GM19025 (cell line): Measurements from ENCODE around the gene SPATS2.

Experiments used
- ATAC-seq: cut with Tn5 transposase; IDR thresholded peaks from one replicate; pipeline ENCODE4 v1.9.1; 2021; ENCODE audit warnings: mild to moderate bottlenecking, low read depth, moderate library complexity; ENCODE audit not compliant: unreplicated experiment

The SPATS2 gene

DNA sequence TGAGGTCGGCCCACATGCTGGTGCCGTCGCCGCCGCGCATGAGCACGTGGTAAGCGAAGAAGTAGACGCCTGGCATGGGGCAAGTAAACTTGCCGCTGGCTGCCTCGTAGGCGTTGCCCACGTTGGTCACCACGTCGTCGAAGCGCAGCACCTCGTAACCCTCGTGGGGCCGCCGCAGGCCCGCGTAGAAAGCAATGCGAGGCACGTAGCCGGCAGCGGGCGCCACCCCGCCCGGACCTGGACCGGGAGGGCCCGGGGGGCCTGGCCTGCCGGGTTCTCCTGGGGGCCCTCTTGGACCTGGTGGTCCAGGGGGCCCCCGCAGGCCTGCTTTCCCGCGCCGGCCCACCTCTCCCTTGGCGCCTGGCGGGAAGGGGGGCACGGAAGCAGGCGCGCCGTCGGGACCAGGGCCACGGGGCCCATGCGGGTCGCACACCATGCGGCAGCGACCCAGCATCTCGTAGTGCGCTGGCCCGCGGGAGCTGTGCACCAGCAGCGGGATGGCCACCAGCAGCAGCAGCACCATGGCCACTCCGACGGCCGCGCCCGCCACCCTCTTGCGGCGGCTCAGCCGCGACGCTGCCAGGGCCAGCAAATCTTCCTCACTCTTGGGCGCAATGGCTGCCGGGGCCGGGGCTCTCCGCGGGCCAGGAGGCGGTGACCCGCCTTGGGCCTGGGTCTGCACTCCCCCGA lies 31.2 kb upstream of the SPATS2 start:
- ATAC-seq = no peak

DNA sequence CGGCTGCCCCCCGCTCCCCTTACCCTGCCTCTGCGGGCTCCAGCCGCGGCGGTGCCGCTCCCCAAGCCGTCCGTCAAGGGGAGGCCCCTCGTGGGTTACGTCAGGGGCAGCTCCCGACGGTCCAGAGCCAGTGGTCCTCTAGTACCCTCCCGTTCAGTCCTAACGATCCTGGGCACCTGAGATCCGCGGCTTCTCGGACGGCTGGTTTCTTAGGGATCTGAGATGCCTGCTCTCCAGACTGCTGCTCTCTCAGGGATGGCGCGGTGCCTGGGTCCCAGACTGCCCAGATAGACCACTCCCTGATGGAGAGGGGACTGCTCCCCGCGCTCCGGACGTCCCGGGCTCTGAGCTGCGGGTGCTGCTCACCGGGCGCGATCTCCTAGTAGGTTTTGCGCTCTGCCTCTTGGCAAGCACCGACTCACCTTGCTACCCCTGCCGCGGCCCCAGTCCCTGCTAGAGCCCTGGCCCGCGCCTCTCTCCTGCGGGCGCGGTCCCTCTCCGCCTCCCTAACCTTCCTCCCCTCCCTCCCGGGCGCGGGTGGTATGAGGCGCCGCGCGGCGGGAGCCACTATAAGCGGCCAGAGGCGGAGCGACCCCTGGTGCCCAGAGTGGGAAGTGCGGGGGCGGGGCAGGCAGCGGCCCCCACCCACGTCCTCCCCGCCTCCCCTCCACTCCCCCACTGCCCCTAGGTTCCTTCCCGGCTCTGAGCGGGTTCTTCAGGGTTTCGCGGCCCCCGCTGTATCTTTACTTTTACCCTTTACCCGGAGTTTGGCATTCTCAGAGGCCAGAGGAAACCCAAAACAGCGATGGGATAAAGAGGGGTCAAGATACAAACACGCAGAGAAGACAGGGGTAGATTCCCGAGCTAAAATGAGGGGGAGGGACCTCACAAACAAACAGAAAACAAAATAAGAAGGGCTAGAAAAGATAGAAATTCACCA lies 30.3 kb upstream of the SPATS2 start, which contains the start of gene C1QL4:
TSS of gene C1QL4 (minus strand) at position 544 of the 940 bp plus-strand sequence. CDS start 711 bp downstream, outside the sequence.
- peak; percentile 73 for ATAC-seq

DNA sequence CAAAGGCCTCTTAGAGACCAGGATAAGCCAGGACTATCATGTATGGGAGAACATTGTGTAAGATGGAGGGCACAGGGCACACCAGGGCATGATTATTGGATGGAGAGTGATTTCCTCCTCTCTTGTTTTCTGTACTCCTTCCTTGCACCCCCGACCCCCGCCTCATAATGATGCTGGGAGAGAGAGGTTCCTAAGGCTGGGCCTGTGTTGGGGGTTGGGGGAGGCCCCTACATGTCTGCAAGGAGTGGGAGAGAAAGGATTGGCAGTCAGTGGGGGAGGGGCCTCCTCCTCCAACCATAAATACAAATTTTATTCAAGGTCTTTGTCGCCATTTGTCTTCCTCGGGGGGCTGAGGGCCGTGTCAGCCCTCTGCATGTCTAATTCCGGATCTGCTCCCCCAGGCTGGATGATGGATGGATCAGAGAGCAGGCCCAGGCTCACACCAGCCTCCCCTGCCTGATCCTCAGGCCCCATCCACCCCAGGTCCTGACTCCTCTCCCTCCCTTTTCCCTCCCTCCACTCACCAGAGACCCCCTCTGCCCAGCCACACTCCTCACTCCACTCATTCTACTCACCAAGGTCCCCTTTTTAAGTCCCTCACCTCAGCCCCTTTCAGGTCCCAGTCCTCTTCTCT lies 28.3 kb upstream of the SPATS2 start:
- ATAC-seq = no peak

DNA sequence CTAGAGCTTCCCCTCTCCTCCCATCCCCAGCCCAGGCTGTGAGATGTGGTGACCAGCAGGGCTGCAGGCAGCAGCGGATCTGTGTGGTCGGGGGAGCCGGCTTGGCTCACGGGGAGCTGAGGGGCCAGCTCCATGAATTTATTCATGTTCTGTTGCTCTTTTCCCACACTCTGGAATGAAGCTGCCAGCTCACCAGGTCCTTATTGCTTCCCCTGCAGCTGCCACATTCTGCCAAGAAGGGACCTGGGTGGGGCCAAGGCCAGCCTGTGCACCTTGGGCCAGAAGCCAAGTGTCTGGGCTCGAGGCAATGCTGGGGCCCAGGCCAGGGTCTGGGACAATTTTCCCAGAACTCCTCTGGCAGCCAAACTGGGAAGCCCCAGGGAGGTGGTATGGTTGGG lies 27.8 kb upstream of the SPATS2 start:
- no peak for ATAC-seq

DNA sequence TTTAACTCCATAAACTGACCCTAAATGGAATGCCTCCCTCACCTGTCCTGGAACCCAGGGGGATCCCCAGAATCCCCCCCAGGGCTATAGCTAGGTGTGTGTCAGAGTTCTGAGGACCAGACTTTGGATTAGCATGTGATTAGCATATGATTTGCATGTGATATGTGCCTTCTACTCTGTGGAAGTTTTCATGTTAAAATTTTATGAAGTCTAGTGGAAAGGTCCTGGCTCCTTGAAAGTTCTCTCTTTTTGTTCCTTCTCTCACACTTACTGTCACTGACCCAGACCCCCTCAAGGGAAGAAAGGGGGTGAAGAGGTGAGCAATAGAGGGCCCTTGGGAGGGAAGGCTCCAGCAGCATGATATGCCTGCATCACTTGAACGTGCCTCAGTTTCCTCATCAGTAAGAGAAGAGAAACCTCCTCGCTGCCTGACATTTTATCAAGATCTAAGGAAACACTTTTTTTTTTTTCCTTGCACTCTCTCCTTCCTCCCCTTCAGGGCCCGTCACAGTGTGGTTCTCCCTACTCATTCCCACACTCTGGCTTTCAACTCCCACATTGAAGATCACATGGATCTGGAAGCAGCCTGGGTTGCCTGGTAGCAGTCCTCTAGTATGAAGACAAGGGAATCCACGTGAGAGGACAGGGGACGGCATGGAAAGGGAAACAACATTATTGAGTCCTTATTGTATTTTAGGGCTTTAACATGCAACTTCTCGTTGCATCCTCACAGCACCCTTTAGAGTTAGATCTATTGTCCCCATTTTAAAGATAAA lies 27.0 kb upstream of the SPATS2 start:
- ATAC-seq = no peak

DNA sequence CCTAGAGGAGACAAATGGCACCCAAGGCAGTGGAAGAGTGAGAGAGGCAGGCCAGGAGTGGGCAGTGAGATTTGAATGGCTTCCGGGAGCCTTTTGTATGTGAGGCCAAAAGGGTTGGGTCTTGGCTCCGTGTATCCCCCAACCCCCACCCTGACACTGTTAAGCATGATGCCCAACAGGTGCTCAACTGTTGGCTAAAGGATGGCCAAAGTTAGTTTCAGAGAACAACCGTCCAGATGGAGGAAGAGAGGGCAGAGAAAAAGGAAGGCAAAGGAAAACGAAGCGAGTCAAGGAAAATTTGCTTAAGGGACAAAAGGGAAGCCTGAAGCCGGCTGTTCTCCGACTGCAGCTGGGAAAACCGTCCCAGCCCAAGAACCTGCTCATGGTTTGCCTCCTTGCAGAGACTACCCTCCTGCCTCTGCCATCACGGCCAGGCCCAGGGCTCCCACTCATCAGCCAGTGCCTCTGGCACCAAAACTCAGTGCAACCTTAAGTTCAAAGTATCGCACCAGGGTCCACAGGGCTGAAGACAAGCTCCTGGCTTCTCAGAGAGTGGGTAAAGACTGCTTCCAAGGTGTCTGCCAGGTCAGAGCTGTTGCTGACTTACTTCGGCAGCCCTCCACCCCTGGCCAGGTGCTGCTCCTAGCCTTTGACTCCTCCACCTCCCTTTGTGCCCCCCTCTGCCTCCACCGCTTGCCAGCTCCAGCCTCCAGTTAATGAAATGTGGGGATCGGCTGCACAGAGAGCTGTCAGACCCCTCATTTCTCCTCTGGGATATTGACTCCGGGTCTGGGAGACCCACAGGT lies 26.1 kb upstream of the SPATS2 start:
- ATAC-seq = no peak

DNA sequence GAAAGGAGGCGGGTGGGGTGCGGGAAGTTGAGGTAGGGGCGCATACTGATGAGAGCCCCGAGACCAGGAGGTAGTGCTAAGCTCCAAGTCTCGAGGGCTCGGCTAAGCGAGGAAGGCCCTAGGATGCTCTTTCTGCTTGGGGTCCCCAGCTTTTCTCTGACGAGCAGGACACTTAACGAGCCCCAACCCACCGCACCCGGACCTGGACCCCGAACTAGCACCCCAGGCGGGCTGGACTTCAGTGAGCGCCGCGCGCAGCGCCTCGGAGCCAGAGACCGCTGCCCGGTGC lies 25.5 kb upstream of the SPATS2 start:
- no peak for ATAC-seq

DNA sequence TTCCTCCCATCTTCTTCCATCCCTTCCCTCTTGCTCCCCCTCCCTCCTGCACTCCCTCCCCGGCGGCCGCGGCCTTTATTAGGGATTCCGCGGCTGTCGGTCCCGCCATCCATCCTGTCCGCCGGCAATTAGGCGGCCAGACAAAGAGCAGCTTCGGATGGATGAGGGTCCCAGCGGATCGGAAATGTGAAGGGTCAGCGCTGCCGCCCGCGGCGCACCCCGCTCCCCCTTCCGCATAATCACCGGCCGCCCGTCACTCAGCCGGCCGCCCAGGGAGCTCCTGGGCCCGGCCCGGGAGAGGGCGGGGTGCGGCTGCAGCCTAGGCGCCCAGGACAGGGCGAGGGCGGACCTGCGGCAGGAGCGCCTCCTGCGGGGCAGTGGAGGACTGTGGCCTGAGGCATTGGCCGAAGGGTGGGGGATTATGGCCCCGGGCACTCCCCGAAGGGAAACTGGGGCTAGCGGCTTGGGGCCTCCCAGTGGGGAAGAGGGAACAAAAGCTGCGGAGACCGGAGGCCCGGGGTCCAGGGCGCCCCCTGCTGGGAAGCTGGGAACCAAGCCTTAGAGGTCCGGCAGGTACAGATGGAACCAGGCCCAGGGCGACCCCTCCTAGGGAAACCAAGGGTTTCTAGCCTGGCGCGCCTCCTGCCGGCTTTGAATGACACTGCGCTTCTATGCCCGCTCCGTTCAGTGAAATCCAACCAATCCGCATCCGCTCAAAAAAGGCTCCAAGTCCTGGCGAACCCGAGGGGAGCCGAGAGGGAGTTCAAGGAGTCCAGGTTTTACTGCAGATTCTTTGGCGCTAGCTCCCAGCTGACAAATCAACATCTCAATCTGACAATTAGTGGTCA lies 25.0 kb upstream of the SPATS2 start:
- ATAC-seq = peak; percentile 37

DNA sequence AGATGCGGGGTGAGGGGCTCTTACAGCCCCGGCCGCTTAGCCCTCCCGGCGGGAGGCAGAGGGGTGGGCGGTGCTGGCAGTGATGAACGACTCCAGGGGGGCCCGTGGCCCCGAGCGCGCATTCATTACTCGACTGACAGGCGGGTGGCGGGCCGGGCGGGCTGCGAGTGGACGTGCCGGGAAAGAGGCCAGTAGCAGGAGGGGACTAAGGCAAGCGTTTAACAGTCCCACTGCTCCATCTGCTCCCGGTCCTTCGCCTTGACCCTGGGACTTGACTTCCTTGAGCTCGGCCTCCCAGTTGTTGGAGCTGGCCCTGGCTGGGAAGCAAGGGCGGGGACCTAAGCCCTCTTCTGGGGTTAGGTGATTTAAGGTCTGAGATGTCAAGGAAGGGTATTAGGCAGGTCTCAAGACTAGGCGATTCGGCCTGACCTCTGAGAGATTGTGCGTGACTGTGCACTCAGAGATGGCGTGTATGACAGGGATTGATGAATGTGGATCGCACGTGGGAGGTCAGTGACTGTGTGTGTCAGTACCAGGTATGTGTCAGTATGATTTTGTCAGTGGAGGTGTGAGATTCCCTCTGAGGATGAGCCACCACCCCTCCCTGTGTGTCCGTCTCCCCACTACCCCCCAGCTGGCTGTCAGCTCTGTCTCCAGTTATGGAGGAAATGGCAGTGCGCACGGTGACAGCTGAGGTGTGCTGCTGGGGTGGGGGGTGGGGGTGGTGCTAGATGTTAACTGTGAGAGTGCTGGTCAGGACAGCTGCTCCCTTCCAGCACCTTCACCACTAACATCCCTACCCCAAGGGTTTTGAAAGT lies 24.1 kb upstream of the SPATS2 start:
- no peak for ATAC-seq

DNA sequence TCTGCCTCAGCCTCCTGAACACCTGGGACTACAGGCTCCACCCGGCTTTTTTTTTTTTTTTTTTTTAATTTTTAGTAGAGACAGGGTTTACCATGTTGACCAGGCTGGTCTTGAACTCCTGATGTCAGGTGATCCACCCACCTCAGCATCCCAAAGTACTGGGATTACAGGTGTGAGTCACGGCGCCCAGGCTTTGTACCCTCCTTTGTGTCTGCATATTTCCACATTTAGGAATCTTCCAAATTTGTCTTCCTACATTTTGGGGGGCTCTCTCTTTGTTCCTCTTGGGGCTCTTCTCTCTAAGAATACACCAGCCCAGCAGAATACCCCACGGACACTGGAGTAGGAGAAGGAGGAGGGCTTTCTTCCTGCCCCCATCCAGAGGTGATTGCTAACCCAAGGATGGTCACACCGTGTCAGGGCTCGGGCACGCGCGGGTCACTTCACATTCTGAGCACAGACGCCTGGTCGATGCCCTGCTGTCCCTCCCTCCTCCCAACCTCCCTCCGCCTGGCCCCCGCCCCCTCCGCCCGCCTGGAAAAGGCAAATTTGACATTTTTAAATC lies 22.7 kb upstream of the SPATS2 start:
- ATAC-seq = no peak

DNA sequence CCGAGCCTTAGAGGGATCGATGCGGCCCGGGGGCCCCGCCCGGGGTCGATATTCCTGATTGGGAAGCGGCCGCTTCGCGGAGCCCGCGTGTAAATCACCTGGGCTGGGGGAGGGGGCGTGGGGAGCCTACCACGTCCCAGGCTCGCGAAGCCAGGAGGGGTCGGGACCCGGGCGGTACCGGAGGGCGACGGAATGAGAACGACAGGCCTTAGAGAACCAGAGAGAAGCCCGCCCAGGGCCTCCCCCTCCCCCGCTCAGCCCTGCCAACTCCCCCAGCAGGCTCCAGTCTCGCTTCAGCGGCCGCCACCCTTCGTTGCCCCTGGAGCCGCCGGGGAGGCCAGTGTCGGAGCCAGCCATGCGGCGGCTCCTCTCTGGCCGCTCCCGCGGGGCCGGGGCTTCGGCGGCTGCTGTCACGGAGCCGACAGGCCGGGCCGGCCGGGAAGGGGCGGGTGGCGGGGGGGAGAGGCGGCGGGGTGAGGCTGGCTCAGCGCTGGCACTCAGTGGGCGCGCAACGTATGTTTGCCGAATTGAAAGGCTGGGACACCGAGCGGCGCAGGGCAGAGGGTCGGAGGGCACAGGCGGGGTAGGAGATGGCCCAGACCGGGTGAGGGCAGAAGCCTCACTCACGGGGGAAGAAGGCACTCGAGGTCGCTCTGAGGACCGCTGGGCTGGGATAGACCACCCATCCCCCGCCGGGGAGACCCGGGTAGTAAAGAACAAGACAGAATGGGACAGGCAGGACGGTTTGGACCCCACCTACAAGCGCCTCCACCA lies 22.0 kb upstream of the SPATS2 start:
- ATAC-seq = no peak

DNA sequence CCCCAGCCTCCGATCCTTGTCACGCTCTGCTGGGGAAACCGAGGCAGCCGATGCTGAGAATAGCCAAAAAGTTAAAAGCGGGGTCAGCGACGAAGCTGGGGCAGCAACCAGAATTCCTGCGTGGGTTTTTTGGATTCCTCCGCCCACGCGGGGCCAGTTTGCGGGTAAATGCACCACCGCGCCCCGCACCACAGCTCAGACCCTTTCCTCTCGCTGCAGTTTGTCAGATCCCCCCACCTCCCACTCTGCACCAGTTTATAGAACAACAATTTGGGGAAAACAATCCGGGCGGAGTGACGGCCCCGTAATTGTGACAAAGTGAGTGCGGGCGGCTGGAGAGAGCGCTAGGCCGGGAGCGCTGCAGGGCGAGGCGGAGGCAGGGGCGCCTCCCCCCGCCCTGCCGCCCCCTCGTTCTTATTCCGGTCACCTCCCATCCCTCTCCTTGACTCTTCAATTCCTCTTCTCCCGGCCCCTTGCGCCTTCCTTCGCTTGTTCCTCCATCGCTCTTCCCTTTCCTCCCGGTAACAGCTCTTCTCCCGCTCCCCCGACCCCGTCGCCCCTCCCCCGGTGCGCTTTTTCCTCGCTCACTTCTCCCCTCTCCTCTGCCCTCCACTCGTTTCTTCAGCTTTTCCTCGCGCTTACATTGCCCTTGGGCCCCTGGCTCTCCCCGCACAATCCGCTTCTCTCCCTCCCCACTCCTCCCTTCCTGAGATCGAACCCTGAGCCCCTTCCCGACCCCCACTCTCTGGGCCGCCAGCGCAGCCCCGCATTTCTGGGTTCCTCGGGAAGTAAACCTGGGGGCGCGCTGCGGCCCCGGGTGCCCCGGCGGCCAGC lies 21.2 kb upstream of the SPATS2 start:
- no peak for ATAC-seq

DNA sequence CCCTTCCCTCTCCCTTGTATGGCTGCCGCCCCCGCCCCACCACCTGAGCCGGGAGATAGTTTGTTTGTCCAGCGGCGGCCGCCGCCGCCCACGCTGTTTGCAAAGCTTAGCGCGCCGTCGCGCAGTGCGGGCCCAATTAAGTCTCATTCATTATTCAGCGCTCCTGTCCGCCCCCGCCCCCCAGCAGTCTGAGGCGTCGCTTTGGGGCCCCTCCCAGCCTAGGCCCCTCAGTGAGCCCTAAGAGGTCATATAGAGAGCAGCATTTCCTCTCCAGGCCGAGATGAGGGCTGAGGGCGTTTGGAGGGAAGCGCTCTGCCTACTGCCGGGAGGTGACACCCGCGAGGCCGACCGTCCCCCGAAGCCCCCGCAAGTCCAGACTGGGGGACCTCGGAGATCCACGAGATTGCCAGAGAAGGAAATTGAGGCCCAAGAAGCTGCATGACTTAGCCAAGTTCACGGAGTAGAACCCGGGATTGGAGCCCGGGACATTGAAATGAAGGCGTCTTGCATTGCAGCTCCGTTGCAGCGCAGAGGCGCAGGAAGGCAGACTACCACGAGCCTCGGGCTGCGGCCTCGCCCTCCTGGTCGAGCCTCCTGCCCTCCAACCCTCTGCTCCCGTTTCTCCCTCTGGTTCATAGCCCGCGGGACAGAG lies 20.5 kb upstream of the SPATS2 start, which contains the start of gene DNAJC22:
TSS of gene DNAJC22 (plus strand) at position 230 of the 652 bp plus-strand sequence. CDS start 1,985 bp downstream, outside the sequence.
- ATAC-seq = no peak

DNA sequence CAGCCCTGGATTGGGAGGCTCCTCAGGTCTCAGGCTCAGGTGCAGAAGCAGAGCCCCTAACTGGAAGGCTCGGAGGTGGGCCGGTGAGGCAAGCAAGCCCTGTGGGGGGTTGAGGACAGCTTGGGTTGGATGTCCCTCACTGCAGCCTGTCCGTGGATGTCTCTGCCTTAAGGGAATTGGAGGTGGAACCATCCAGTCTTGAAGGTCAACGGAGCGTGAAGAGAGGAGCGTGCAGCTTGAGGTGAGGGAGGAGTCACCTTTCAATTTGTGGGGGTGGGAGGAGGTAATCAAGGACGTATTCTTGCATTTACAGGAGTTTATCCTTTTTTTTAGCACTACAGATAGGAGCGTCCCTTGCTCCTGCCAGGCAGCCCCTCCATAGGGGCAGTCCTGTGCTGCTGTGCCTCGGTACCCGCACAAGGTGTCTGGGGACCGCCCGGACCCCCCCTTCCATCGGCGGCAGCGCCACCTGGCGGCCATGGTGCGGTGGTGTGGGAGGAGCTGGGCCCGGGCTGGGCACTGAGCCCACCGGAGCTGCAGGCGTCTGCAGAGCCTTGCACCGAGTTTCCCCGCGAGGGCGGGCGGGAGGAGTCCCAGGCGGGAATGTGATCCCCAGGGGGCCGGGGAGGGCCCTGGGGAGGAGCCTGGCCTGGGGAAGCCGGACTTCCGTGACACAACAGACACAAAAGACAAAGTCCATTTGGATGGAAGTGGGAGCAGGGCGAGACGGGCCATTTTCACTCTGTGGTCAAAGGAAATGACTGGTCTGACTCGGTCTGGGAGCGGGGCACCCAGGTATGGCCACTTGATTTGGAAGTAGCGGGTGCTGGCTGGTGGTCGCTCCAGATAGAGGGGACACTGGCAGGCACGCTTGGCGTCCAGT lies 19.7 kb upstream of the SPATS2 start:
- no peak for ATAC-seq

DNA sequence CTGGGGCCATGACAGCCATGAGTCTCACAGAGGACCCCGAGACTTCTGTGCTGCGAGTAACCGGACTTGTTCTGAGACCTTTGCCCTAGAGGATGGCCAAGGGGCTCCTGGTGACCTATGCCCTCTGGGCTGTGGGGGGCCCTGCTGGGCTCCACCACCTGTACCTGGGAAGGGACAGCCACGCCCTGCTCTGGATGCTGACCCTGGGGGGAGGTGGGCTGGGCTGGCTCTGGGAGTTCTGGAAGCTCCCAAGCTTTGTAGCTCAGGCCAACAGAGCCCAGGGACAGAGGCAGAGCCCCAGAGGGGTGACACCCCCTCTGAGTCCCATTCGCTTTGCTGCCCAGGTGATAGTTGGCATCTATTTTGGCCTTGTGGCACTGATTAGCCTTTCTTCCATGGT lies 18.5 kb upstream of the SPATS2 start:
- ATAC-seq = no peak
